Endothelial cell of umbilical vein (primary cell): Measurements from ENCODE around the gene GPR137B. TPM values are rescaled to one million over a fixed set of nuclear protein-coding genes. Genes with fewer than 3 reads are reported as not detected.

Source experiments
- BruUV-seq: library from RNA; stranded (reverse); fragments of 400-500 nt; replicated peaks from 2 replicates; lab custom pipeline; 2021; lab: Mats Ljungman, UMichigan
- CTCF ChIA-PET: fragments of 300-600, 350-600 bp; sonication (Branson Sonifier 250); formaldehyde crosslinking; loops from one replicate; lab custom pipeline; 2021; ENCODE audit warnings: antibody characterized with exemption, inconsistent platforms; lab: Charles Lee
- POLR2A ChIA-PET: fragments of 300-600, 350-600 bp; sonication (Branson Sonifier 250); formaldehyde crosslinking; loops from one replicate; lab custom pipeline; 2021; ENCODE audit warnings: antibody characterized with exemption, inconsistent platforms; lab: Charles Lee
- DNase-seq: peaks from one replicate; pipeline ENCODE4 v3.0.0-alpha.2; 2011; ENCODE audit warnings: low read depth, low spot score
- FAIRE-seq: peaks from 2 replicates; lab custom pipeline; 2011; peaks lifted over from hg19 to GRCh38; lab: Jason Lieb, UNC
- H2AFZ ChIP-seq: 2 replicates; pipeline ENCODE4 v1.6.0; 2012; ENCODE audit warnings: low read depth, low read length, control low read depth, inconsistent platforms
- H3K27ac ChIP-seq: 2 replicates; pipeline ENCODE4 v1.5.1; 2011; ENCODE audit warnings: low read depth, mild to moderate bottlenecking, control low read depth, low read length, moderate library complexity; ENCODE audit not compliant: insufficient read depth
- H3K27me3 ChIP-seq, 2 experiments: 2 replicates each; pipeline versions ENCODE4 v1.6.0 to v1.6.1; 2011; ENCODE audit warnings: low read length in 2 of 2, mixed read lengths in 1 of 2; ENCODE audit not compliant: control insufficient read depth in 2 of 2, insufficient read depth in 2 of 2
- H3K36me3 ChIP-seq, 2 experiments: 2 replicates in 1 of 2; 3 replicates in 1 of 2; pipeline ENCODE4 v1.5.1; 2011; ENCODE audit warnings: low read length in 2 of 2, mild to moderate bottlenecking in 1 of 2, moderate library complexity in 1 of 2; ENCODE audit not compliant: control insufficient read depth in 2 of 2, insufficient read depth in 2 of 2; ENCODE audit errors: extremely low read depth in 1 of 2
- H3K4me1 ChIP-seq: 3 replicates; pipeline ENCODE4 v1.5.1; 2011; ENCODE audit warnings: mild to moderate bottlenecking, low read length; ENCODE audit not compliant: control insufficient read depth, insufficient read depth; ENCODE audit errors: extremely low read depth
- H3K4me2 ChIP-seq: 2 replicates; pipeline ENCODE4 v1.6.1; 2011; ENCODE audit warnings: low read length, control low read depth, mixed read lengths; ENCODE audit not compliant: insufficient read depth
- H3K4me3 ChIP-seq, 3 experiments: fragments of 200-600 bp in 1 of 3; sonication (generic), shearing (Covaris generic) in 1 of 3; replicated peaks in 1 of 3; 2 replicates each; pipeline ENCODE4 v1.5.1; 2011 to 2016; ENCODE audit warnings: control low read depth in 3 of 3, low read length in 3 of 3, mild to moderate bottlenecking in 2 of 3, inconsistent platforms in 1 of 3, low read depth in 1 of 3, moderate library complexity in 1 of 3; ENCODE audit not compliant: insufficient read depth in 1 of 3
- H3K79me2 ChIP-seq: 2 replicates; pipeline ENCODE4 v1.6.0; 2012; ENCODE audit warnings: low read length, inconsistent platforms; ENCODE audit not compliant: control insufficient read depth, insufficient read depth
- H3K9ac ChIP-seq: replicated peaks from 2 replicates; pipeline ENCODE3; 2011; ENCODE audit warnings: low read length, control low read depth; ENCODE audit not compliant: insufficient read depth; ENCODE audit errors: extremely low read depth
- H3K9me1 ChIP-seq: replicated peaks from 3 replicates; pipeline ENCODE4 v1.6.0; 2011; ENCODE audit warnings: mild to moderate bottlenecking, low read length; ENCODE audit not compliant: control insufficient read depth, insufficient read depth; ENCODE audit errors: extremely low read depth
- H3K9me3 ChIP-seq: replicated peaks from 2 replicates; pipeline ENCODE4 v1.5.1; 2012; ENCODE audit warnings: low read length, inconsistent platforms; ENCODE audit not compliant: control insufficient read depth, insufficient read depth
- H4K20me1 ChIP-seq: replicated peaks from 2 replicates; pipeline ENCODE3; 2011; ENCODE audit warnings: mild to moderate bottlenecking, low read length; ENCODE audit not compliant: control insufficient read depth, insufficient read depth; ENCODE audit errors: extremely low read depth
- CTCF ChIP-seq, 2 donors: IDR thresholded peaks; 1 replicate in 1 of 2; 2 replicates in 1 of 2; pipeline ENCODE4 v1.5.1; 2011; ENCODE audit warnings: low read length in 2 of 2, mild to moderate bottlenecking in 2 of 2, moderate library complexity in 2 of 2, control low read depth in 1 of 2, inconsistent platforms in 1 of 2, low read depth in 1 of 2; ENCODE audit not compliant: insufficient read depth in 1 of 2; ENCODE audit errors: extremely low read depth in 1 of 2
- EZH2 ChIP-seq: IDR thresholded peaks from 2 replicates; pipeline ENCODE4 v1.6.1; 2012; ENCODE audit warnings: borderline replicate concordance, low read depth, mild to moderate bottlenecking, moderate library complexity, low read length, inconsistent platforms; ENCODE audit not compliant: severe bottlenecking
- FOS ChIP-seq: IDR thresholded peaks from 2 replicates; pipeline ENCODE4 v1.6.1; 2011; ENCODE audit warnings: mild to moderate bottlenecking, low read length, moderate library complexity, borderline replicate concordance; ENCODE audit not compliant: insufficient read depth
- GATA2 ChIP-seq: IDR thresholded peaks from 2 replicates; pipeline ENCODE4 v1.7.0; 2011; ENCODE audit warnings: low read depth, mild to moderate bottlenecking, moderate library complexity, mixed read lengths, low read length; ENCODE audit not compliant: insufficient read length, insufficient read depth
- JUN ChIP-seq: IDR thresholded peaks from 2 replicates; pipeline ENCODE4 v1.6.1; 2011; ENCODE audit warnings: borderline replicate concordance, low read depth; ENCODE audit not compliant: insufficient read length, insufficient read depth
- MAX ChIP-seq: IDR thresholded peaks from 2 replicates; pipeline ENCODE4 v1.6.1; 2011; ENCODE audit not compliant: insufficient read depth, insufficient read length
- MYC ChIP-seq: IDR thresholded peaks from one replicate; pipeline ENCODE4 v1.6.1; 2011; ENCODE audit warnings: mild to moderate bottlenecking, low read depth, low read length
- POLR2A ChIP-seq: IDR thresholded peaks from 2 replicates; pipeline ENCODE4 v1.6.1; 2012; ENCODE audit warnings: low read depth, mild to moderate bottlenecking, control low read depth, low read length
- POLR2AphosphoS5 ChIP-seq: IDR thresholded peaks from 2 replicates; pipeline ENCODE4 v1.6.1; 2012; ENCODE audit warnings: low read depth, mild to moderate bottlenecking, control low read depth, low read length, moderate library complexity; ENCODE audit not compliant: insufficient read depth
- dilution Hi-C: fragments of 300-500 bp; cut with MboI; formaldehyde crosslinking; loops from one replicate; pipeline ENCODE4 v1.15.0; 2019; ENCODE audit warnings: low sequenced_read_pairs; ENCODE audit not compliant: extremely low pct_ligation_motif_present
- intact Hi-C: fragments of 100-400 bp; cut with micrococcal nuclease; formaldehyde crosslinking; loops from one replicate; pipeline ENCODE4 v1.10.0; 2022
- polyA plus RNA-seq, 4 experiments: library from polyadenylated mRNA; depleted of rRNA in 3 of 4; stranded (reverse) in 3 of 4; unstranded in 1 of 4; fragments of >200 nt; gene quantifications; 2 replicates each; pipeline versions ENCODE4 v1.2.1 to v1.2.3, GENCODE V29; 2011 to 2012; ENCODE audit warnings: missing spikeins in 1 of 4
- total RNA-seq: library from RNA; stranded (reverse); gene quantifications from 2 replicates; pipeline ENCODE4 v1.2.3, GENCODE V29; 2021

Gene GPR137B
- total and polyA plus RNA-seq, 2 donors (not counting 3 experiments of a cell fraction or from before 2014, with no cell fraction given) = 7.8 to 11.9 TPM

DNA sequence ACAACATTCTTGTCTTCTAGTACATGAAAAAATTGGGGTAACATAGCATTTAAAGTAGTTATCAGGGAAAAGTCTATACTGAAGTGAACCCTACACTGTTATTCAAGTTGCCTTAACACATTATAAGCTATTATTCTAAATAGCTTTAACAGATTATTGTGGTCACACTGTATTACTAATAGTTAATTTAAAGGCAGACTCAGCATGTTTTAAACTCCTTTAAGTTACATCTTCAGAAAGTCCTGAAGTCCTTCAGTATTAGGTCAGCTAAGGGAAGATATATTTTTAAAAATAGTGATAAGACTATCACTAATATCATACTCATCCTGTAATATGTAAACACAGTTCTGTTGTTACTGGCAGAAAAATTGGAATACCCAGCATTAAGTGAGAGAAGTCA is 67.4 kb downstream of the GPR137B start:
- Histone ChIP-seq H3K4me3 (no peak overlapping the region), H4K20me1 (no peaks in the 10 kb centered on the region), H3K36me3 (no peaks in the 10 kb centered on the region), H2AFZ (no peak overlapping the region), H3K9me3 (no peaks in the 10 kb centered on the region), H3K9ac (no peak overlapping the region), H3K4me1 (peaks cover 3% of the 10 kb centered on the region), H3K4me2 (no peak overlapping the region), H3K9me1 (no peaks in the 10 kb centered on the region), H3K27ac (no peak overlapping the region), H3K27me3 (no peaks in the 10 kb centered on the region), H3K79me2 (no peaks in the 10 kb centered on the region)
- ChIA-PET CTCF (no interaction called here), POLR2A (no interaction called here)
- no TSS peak for BruUV-seq
- TF ChIP-seq MAX (no peak), GATA2 (no peak), JUN (no peak), EZH2 (no peak), POLR2A (no peak), CTCF (IDR thresholded peaks at IDR 0.05; ENCODE audit: extremely low read depth in 1 of 2, insufficient read depth in 1 of 2, low read depth in 1 of 2, low read length in 2 of 2) (no peak), POLR2AphosphoS5 (no peak), FOS (no peak), MYC (no peak)
- no peak for DNase-seq
- dilution Hi-C loops (no loop called here), intact Hi-C loops (loop anchor here (2.0 to 5.0 kb wide), 2 partner anchors 67 to 577 kb away; partner anchors contain the start of gene GPR137B)
- FAIRE-seq = no peak
